NCI-H1048 (cell line): ENCODE results near the gene MAP2K6.

Experiments used
- DNase-seq: peaks from one replicate; lab custom pipeline; 2025; lab: John Stamatoyannopoulos, UW

MAP2K6 gene

DNA sequence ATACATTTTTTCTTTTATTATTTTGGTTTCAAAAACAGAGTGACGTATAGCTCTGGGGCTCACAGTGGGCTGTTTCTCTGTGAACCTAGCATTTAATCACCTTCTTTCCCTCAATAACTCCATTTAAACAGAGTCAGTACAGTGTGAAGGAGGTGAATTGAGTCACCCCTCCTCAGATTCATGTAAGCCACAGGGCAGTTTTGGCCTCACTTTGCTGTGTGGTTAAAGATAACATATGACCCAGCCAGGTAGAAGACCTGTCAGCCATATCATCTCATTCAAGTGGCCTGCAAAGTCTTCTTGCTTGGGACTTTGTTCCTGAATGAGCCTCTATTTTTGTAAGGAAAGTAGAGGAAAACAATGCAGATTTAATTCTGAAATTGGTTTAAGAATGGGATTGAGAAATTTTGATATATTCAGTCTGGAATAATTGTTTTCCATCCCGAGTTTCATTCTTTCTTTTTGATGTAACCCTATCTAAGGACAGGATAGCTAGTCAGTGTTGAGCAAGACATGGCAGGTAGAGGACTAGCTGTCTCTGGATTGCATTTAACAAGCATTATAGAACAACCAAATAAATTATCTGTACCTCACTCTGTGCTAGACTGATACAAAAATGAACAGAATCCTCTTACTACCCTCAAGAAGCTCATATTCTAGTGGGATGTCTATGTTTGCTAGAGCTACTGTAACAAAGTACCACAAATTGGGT is 13.1 kb downstream of the MAP2K6 start:
- DNase-seq, result no peak

DNA sequence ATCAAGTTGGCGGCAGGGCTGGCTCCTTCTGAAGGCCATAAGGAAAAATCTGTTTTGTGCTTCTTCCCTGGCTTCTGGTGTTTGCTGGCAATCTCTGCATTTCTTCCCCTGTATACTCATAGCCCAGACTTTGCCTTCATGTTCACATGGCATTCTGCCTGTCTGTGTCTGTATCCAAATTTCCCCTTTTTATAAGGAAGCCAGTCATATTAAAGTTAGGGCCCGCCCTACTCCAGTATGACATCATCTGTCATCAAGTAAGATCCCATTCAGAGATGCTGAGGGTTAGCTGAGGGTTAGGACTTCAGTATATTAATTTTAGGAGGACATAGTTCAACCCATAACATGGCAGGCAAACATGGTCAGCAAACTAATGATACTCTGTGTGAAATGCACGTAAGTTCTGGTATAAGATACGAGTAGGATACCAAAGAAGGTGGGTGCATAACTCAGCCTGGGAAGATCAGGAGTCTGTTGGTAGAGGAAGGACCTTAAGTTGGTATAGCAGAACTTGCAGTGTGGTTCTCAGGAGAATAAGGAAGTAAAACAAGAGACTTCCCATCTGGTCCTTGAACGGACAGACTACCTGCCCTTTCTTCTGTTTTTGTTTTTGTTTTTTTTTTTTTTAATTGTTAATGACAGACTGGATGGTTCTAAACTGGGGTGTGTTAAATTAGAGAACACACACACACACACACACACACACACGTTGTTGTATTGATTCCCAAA is 13.9 kb downstream of the MAP2K6 start:
- DNase-seq, result no peak

DNA sequence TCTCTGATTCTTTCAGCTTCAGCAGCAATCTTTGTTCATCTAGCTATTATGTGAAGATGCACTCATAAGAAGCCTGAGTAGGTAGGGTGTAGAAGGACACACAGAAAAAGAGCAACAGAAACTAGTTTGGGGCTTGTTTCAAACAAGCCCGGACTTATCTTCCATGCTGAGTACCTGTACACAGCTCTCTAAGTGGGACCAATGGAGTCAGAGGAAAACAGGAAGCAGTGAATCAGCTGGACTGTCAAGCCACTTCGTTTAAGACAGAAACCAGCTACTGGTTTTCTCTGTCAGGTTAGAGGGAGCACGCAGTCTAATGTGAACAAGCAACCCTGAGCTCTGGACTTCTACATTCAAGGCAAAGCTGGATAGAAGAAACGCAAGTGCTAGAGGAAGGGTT is 16.0 kb downstream of the MAP2K6 start:
- no peak for DNase-seq

DNA sequence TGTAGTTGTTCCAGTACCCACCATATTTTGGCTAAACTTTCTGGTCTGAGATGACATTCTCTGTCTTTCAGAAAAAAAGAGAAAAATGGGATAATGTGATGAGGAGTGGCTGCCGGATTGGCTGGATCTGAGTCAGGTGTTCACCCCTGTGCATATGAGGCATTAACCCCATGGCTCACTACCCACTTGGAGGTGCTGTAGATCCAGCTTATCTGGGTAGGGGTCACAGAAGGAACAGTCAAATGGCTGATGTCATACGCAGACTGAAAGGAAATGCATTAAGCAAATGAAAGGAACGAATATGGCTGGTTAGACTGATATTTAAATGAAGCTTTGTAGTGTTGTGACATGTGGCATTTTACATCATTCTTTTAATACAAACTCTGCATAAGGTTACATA is 17.3 kb downstream of the MAP2K6 start:
- no peak for DNase-seq

DNA sequence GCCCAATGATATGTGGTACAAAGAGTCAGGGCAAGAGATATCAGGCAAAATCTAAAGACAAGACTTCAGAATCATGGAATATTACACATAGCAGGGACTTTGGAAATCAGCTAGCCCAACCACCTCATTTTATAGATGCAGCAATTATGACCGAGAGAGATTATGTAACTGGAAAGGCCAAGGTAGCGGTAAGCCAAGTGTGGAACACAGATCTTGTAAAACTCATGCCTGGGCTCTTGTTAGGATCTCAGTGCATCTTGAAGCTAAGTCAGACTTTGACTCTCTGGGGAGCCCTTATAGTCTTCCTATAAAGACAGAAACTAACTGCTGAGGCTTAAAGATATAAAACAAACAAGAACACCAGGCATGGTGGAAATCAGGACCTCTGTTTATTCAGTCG is 18.6 kb downstream of the MAP2K6 start:
- DNase-seq, result no peak

DNA sequence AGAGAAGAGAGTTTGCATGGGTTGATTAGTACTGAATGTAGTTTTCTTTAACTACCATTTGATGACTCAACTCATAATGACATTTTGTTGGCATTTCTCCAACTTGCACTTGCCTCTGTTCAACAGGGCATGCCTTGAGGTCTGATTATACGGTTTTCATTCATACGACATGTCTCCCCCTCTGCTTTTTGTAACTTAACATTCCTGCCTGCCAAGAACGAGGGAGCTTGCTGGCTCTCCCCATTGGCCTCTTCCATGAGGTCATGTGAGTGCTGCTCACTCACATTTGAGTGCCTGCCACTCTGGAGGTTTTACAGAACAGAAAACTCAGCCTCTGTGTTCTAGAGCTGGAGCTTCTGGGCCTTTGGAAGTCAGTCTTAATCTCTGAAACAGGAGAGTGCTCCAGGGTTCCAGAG is 19.7 kb downstream of the MAP2K6 start:
- no peak for DNase-seq

DNA sequence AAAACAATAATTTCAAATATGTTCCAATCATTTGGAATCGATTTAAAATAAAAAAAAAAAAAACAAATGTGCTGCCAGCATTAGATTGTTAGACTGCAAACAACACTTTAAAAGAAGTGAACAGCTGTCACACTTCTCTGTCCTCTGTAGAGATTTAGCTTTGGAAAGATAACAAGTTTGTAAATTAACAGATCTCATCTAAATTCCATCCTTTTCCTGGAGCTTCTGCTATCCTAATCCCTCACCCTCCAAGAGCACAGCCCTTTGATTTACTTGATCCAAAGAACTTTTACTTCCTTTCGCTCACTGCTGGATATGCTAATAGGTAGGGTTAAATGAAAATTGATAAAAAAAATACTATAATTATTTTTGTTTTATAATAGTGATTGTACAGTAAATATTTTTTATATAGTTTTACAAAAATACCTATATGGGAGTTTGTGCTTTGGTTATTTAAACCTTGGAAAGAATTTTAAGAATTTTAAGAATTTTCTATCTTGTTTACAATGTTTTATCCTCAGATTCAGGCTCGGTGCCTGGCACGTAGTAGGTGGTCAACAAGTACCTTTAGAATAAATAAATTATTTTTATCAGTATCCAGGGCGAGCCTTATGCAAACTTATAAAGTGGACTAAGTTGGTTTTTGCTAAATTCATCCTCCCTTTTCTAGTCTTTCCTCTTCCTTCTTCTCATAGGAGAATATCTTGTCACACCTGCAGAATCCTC is 21.6 kb downstream of the MAP2K6 start:
- DNase-seq, result no peak

DNA sequence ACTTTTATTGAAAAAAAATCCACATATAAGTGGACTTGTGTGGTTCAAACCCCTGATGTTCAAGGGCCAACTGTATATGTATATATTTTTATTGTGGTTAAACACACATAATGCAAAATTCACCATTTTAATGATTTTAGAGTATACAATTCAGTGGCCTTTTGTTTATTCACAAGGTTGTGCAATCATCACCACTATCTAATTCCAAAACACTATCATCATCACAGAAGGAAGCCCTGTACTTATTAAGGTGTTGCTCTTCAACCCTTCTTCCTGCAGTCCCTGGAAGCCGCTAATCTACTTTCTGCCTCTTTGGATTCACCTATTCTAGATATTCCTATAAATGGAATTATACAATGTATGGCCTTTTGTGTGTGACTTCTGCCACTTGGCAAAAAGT is 23.0 kb downstream of the MAP2K6 start:
- DNase-seq, result no peak

DNA sequence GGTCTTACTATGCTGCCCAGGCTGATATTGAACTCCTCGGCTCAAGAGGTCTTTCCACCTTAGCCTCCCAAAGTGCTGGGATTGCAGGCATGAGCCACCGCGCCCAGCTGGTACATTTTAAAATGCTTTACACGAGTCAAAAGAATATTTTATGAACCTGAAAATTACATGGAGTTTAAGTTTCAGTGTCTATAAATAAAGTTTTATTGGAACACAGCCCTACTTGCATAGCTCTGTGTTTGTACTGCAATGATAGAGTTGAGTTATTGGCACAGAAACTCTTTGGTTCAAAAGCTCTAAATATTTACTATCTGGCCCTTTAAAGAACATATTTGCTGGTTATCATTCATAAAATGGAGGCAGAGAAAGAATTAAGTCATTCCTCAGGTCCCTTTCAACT is 24.3 kb downstream of the MAP2K6 start:
- DNase-seq, result no peak

DNA sequence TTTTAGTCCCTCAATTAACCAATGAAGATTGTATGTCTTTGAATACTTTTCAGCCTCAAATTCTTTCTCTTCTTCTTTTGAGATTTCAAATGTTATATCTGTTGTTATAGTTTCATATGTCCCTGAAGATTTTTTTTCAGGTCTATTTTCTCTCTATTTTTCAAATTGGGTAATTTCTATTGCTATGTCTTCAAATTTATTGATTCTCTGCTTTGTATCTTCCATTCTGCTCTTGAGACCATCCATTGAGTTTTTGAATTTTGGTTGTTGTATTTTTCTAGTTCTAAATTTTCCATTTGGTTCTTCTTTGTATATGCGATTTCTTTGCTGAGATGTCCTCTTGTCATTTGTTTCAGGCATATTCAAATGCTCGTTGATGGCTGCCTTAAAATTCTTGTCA is 26.7 kb downstream of the MAP2K6 start:
- DNase-seq, result no peak

DNA sequence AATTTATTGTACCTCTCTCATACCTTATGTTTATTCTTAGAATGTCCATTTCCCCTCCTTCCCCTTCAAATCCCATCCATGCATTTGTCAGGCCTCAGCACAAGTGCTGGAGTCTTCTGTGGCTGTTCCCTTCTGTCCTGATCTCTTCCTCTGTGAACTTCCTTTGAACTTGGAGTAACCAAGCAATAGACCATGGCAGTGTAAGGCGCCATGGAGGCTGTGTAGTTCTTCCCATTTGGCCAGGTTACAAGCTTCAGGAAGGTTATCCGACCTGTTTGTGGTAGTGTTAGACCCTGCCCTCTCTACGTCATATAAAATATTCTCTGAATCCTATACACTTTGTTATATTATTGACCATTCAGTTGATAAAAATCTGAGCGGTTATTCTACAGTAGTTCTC is 28.6 kb downstream of the MAP2K6 start:
- DNase-seq, result no peak

DNA sequence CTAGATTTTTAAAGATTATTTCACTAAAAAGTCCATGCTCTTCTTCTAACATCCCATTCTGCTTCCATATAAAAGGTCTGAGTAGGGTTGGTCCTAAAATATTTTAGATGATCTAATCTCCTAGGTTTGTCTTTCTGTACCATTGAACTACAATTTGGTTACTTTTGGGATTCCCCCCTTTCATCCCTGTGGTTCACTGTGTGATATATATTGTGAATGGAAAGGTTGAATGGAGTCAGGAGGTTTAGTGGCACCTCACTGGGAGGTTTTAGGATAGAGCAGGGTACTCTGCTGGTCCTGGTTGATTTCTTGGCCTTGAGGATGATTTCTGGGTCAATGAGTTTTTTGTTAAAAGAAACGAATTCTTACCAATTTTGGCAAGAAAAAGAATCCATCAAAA is 29.5 kb downstream of the MAP2K6 start:
- no peak for DNase-seq

DNA sequence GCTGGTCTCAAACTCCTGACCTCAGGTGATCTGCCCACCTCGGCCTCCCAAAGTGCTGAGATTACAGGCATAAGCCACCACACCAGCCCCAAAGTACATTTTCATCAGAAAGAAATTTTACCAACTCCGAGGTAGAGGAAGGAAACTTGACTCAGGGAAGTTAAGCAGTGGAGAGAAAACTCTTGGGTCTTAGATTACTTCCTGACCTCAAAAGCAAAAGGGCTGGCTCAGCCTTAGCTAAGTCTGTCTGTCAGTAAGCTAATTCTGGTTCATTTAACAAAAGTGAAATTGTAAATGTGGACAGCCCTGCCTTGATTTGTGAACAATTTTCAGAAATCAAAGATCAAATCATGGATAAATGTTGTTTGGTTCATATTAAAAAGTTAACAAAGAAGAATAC is 30.6 kb downstream of the MAP2K6 start:
- no peak for DNase-seq

DNA sequence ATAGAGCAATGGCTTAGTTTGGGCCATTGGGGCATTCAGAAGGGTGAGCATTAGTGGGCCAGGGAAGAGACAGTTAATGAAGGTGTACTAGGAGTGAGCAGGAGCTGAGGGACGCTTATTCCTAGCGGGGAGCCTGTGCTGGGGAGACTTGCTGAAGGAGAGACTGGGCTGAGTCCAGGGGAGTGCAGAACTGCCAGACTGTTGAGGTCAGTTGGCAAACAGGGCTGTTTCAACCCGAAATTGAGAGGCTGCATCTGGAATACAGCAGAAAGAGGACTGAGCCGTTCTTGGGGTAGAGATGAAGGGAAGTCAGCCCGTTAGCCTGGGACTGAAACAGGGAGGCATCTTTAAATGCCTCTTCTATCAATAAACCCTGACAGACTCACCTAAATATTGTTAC is 33.2 kb downstream of the MAP2K6 start:
- DNase-seq, result no peak

DNA sequence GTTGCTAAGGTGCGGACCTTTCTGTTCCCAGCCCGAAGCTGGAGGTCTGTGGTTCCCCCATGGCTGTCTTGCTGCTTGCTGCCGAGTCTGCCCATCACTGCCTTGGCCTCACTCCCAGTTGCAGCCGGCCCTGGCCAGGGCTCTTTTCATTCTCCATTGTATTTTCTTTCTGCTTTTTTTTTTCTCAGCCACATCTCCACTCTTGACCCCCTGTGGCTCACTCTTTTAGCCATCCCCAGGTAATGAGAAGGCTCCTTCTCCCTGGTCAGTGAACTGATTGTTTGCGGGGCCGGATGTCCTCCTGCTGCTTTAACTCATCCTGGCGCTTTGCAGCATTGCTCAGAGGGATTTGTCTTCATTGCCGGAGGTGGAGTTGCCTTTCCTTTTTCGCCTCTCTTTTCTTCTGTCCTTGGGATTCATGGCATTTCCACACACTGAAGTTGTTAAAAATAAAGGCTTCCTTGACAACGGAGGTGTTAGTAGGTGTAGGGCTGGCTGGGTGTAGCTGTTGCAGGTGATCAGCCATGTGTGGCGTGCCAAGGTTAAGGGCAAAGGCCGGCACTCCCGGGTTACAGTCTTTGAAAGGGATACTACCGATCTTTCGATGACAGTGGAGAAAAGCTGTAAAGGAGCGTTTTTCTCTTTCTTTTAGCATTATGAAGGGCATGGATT is 34.1 kb downstream of the MAP2K6 start:
- no peak for DNase-seq

DNA sequence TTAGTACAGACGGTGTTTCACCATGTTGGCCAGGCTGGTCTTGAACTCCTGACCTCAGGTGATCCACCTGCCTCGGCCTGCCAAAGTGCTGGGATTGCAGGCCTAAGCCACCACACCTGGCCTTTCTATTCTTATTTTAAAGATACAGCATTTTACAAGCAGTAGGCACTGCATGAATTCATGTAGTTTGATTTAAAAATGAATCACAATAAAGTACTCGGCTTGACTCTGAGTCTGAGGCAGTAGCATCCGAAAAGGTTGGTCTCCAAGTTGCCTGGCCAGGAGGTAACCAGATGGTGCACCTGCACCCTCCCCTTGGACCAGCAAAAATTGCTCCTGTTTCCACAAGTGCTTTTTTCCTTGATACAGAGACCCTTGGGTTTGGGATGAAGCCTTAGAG is 35.6 kb downstream of the MAP2K6 start:
- no peak for DNase-seq

DNA sequence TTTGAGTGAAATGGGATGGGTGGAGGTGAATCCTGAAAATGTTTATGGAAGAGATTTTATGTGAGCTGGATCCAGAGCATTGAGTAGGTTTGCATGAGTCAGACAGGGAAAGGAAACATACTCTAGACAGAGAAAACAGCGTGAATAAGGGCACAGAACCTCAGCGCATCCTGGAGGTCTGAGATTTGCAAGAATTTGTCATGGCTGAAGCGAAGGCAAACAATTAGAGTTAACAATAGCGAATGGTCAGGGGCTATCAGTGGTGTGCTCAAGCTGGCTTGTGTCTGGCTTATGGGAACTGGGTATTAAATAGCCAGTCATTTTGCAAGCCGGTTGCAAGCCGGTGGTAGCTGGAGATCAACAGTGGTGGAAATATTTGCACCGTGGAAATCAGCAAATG is 36.4 kb downstream of the MAP2K6 start:
- DNase-seq, result no peak

DNA sequence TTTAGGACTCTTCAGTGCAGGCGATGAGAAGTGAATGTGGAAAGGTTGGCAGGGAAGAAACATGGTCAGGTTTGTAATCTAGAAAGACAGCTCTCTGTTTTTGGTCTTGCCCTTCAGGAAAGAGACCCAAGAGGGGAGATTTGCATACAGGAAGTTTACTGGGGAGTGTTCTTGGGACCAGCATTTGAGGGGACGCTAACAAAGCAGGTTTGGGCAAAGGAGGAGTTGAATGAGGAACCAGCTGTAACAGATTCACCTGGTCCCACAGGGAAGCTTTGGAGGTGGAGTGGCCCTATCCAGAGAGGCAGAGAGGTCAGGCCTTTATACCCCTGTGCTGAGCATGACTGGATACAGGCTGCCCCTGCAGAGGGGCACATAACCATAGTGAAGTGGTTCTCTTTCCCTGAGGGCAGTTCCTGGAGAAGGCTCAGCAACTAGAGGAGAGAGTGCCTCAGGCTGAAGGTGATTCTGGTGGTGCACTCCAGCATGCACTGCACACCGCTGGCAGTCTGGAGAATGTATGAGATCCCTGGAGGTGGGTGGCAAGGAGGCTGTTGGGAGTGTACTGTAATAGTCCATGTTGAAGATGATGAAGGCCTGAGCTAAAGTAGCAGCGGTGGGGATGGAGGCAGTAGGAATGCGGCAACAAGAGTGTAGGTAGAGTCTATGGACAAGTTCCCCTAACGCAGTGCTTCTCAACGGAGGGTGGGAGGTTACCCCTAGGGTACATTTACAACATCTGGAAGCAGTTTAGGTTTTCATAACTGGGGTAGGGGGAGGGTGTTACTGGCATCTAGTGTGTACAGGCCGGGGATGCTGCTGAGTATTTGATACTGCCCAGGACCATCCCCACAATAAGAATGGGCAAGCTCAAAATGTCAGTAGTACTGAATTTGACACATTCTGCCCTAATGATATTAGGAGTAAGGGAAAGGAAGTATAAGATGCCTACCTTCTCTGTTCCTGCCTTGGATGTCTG is 37.2 kb downstream of the MAP2K6 start:
- DNase-seq, result no peak

DNA sequence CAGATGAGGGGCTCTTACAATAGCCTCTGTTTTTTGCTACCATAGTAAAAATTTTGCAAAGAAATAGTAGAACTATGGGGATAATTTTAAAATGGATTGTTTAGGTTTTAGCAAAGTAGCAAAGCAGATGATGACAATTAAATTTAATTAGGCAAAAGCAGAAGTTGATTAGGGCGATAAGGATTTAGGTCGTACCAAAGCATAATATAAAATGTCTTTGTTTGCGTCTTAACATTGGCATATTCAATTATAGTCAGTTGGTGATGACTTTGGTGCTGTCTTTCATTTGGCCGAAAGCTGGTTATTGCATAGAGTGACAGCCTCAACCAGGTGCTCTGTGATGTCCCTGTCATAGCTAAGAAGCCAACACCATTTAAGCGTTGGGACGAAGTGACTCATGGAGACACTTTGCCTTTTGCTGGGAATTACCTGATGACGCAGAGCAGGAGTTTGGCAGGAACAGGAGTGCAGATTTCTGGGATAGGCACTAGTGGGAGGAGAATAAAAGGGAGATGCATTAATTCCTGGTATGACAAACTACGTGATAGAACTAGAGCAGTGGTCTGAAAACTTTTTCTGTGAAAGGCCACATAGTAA is 38.3 kb downstream of the MAP2K6 start:
- no peak for DNase-seq

DNA sequence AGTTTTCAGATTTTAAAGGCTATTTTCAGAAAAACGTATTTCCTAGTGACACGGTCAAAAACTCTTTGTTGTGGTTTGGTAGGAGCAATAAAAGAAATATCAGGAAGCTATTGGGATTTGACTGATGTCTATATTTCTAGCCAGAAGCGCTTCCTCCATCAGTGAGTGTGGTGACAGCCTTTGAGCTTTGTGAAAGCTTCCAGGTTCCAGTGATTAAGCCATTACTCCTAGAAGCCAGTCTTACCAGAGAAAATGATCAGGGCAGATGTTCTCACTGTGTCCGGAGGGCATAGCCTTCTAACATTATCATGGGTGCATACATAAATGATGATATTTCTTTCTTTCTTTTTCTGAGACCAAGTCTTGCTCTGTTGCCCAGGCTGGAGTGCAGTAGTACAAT is 39.6 kb downstream of the MAP2K6 start:
- DNase-seq, result no peak

DNA sequence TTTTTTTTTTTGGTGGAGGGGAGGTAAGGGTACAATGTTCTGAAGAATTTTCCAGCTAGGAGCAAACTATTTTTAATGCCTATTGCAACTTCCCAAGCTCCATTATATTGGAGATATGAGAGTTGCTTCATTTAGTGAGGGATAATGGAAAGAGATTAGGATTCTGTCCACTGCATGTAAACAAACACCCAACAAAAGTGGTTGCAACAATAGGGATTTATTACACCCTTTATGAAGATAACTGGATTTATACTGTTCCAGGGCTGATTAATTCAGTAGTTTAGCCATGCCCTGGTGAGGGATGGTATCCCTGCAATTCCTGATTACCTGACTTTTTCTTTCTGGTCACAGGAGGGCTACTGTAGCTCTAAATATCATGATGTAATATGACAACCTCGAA is 40.5 kb downstream of the MAP2K6 start:
- DNase-seq, result no peak
